Neuronal stem cell (in vitro differentiated cells): ENCODE results near the gene ALS2.

Source experiments
- DNase-seq: peaks from one replicate; pipeline ENCODE4 v3.0.0-alpha.2; 2013; ENCODE audit warnings: low spot score
- H2AFZ ChIP-seq: one replicate; pipeline ENCODE4 v1.6.1; 2013; ENCODE audit warnings: mild to moderate bottlenecking, low read length, inconsistent platforms
- H2AK5ac ChIP-seq: 2 replicates; pipeline ENCODE4 v1.6.1; 2013; ENCODE audit warnings: low read depth, mild to moderate bottlenecking, inconsistent platforms, low read length, moderate library complexity, mixed read lengths
- H2BK120ac ChIP-seq: 2 replicates; pipeline ENCODE4 v1.6.1; 2013; ENCODE audit warnings: low read depth, mild to moderate bottlenecking, inconsistent platforms, low read length, moderate library complexity, mixed read lengths
- H2BK12ac ChIP-seq: one replicate; pipeline ENCODE4 v1.6.1; 2013; ENCODE audit warnings: low read length, inconsistent platforms
- H2BK15ac ChIP-seq: 2 replicates; pipeline ENCODE4 v1.6.1; 2013; ENCODE audit warnings: mild to moderate bottlenecking, low read length, inconsistent platforms, mixed read lengths
- H2BK5ac ChIP-seq: one replicate; pipeline ENCODE4 v1.6.1; 2013; ENCODE audit warnings: inconsistent platforms, mild to moderate bottlenecking, low read length, moderate library complexity
- H3K14ac ChIP-seq: one replicate; pipeline ENCODE4 v1.6.1; 2013; ENCODE audit warnings: low read length, inconsistent platforms
- H3K18ac ChIP-seq: 2 replicates; pipeline ENCODE4 v1.6.1; 2013; ENCODE audit warnings: low read length, inconsistent platforms
- H3K23ac ChIP-seq: 2 replicates; pipeline ENCODE4 v1.6.1; 2013; ENCODE audit warnings: low read depth, mild to moderate bottlenecking, mixed read lengths, low read length, inconsistent platforms; ENCODE audit not compliant: poor library complexity
- H3K27ac ChIP-seq: replicated peaks from 3 replicates; pipeline ENCODE4 v1.5.1; 2013; ENCODE audit warnings: low read length, inconsistent platforms
- H3K27me3 ChIP-seq, 3 experiments: 2 replicates each; pipeline ENCODE4 v1.6.1; 2013; ENCODE audit warnings: low read length in 3 of 3, mild to moderate bottlenecking in 2 of 3, inconsistent platforms in 1 of 3, low read depth in 1 of 3, mixed read lengths in 1 of 3, moderate library complexity in 1 of 3; ENCODE audit not compliant: control insufficient read depth in 3 of 3, insufficient read depth in 3 of 3
- H3K36me3 ChIP-seq, 2 donors: replicated peaks in 1 of 2; 2 replicates each; pipeline ENCODE4 v1.6.1; 2013; ENCODE audit warnings: low read length in 2 of 2; ENCODE audit not compliant: control insufficient read depth in 2 of 2, insufficient read depth in 2 of 2
- H3K4ac ChIP-seq: 2 replicates; pipeline ENCODE4 v1.6.1; 2013; ENCODE audit warnings: inconsistent platforms, mild to moderate bottlenecking, low read length, moderate library complexity
- H3K4me1 ChIP-seq, 2 donors: 1 replicate in 1 of 2; 2 replicates in 1 of 2; pipeline ENCODE4 v1.6.1; 2013; ENCODE audit warnings: low read length in 2 of 2, low read depth in 1 of 2; ENCODE audit not compliant: control insufficient read depth in 2 of 2, insufficient read depth in 1 of 2
- H3K4me2 ChIP-seq: one replicate; pipeline ENCODE4 v1.6.1; 2013; ENCODE audit warnings: mild to moderate bottlenecking, low read length, inconsistent platforms; ENCODE audit not compliant: insufficient read depth, poor library complexity, severe bottlenecking
- H3K4me3 ChIP-seq, 2 donors: 2 replicates each; pipeline ENCODE4 v1.5.1; 2013; ENCODE audit warnings: low read length in 2 of 2, mild to moderate bottlenecking in 2 of 2, inconsistent platforms in 1 of 2, moderate library complexity in 1 of 2
- H3K79me1 ChIP-seq: one replicate; pipeline ENCODE4 v1.6.1; 2013; ENCODE audit warnings: low read depth, mild to moderate bottlenecking, inconsistent platforms, low read length, moderate library complexity
- H3K9ac ChIP-seq: one replicate; pipeline ENCODE4 v1.6.1; 2013; ENCODE audit warnings: mild to moderate bottlenecking, low read depth, low read length, inconsistent platforms; ENCODE audit not compliant: poor library complexity
- H3K9me3 ChIP-seq, 2 donors: replicated peaks in 1 of 2; 2 replicates each; pipeline versions ENCODE3 to v1.6.1; 2013; ENCODE audit warnings: low read length in 2 of 2, mild to moderate bottlenecking in 2 of 2, inconsistent platforms in 1 of 2, low read depth in 1 of 2, mixed read lengths in 1 of 2, moderate library complexity in 1 of 2; ENCODE audit not compliant: control insufficient read depth in 2 of 2, insufficient read depth in 1 of 2
- H4K8ac ChIP-seq: one replicate; pipeline ENCODE4 v1.6.1; 2013; ENCODE audit warnings: low read depth, mild to moderate bottlenecking, inconsistent platforms, low read length, moderate library complexity
- H4K91ac ChIP-seq: one replicate; pipeline ENCODE4 v1.6.1; 2013; ENCODE audit warnings: low read length, low read depth, mild to moderate bottlenecking, inconsistent platforms; ENCODE audit not compliant: poor library complexity
- WGBS, 2 donors: extraction: QIAGEN DNeasy Blood & Tissue Kit; methylation state at CpG; one replicate each; pipeline ENCODE4 v1.1.7; 2013; ENCODE audit warnings: missing lambda C conversion rate in 2 of 2, mixed read lengths in 1 of 2; ENCODE audit not compliant: insufficient read length in 2 of 2, insufficient replicate concordance in 1 of 2; ENCODE audit errors: extremely low coverage in 2 of 2; 5-methylcytosine and 5-hydroxymethylcytosine counted together

The ALS2 gene

GRCh38 chr2:201788371-201788770 is 7.6 kb upstream of the ALS2 start:
- Histone ChIP-seq H3K79me1 (no peaks in the 10 kb centered on the region), H2BK120ac (no peak overlapping the region), H2AK5ac (no peak overlapping the region), H4K91ac (no peak overlapping the region), H4K8ac (no peak overlapping the region), H3K9me3 (no peaks in the 10 kb centered on the region), H2BK15ac (no peak overlapping the region), H3K27me3 (peaks cover 0 to 21% (median 0%) of the 10 kb centered on the region in 3 experiments), H3K23ac (no peak overlapping the region), H3K18ac (no peak overlapping the region), H3K4ac (no peak overlapping the region), H3K4me1 (no peaks in the 10 kb centered on the region), H3K9ac (no peak overlapping the region), H2BK5ac (no peak overlapping the region), H3K14ac (no peak overlapping the region), H3K27ac (no peak overlapping the region), H3K4me2 (no peak overlapping the region), H2AFZ (no peak overlapping the region), H2BK12ac (no peak overlapping the region), H3K4me3 (no peak overlapping the region), H3K36me3 (no peaks in the 10 kb centered on the region)
- no CpG with 5 or more reads among the region's 3 CpGs for WGBS, 2 donors
- DNase-seq: no peak

- peaks cover 0 to 3% of the 10 kb centered on the region in 2 donors for H3K4me1 ChIP-seq
- no peak overlapping the region for H3K4me3 ChIP-seq
- H3K9me3 ChIP-seq: no peaks in the 10 kb centered on the region
- H3K27me3 ChIP-seq: peaks cover 0 to 21% (median 0%) of the 10 kb centered on the region in 3 experiments
- no peak overlapping the region for H3K4ac ChIP-seq
- no peak overlapping the region for H3K4me2 ChIP-seq
- no peak overlapping the region for H2BK15ac ChIP-seq
- no peak overlapping the region for H2BK120ac ChIP-seq
- no peaks in the 10 kb centered on the region for H3K36me3 ChIP-seq
- H3K79me1 ChIP-seq: peaks cover 1% of the 10 kb centered on the region
- H2AFZ ChIP-seq: no peak overlapping the region
- no peak for DNase-seq
- H3K18ac ChIP-seq: no peak overlapping the region
- no peak overlapping the region for H2AK5ac ChIP-seq
- no peak overlapping the region for H3K9ac ChIP-seq
- no peak overlapping the region for H3K27ac ChIP-seq
- no peak overlapping the region for H3K23ac ChIP-seq
- no peak overlapping the region for H3K14ac ChIP-seq
- H2BK12ac ChIP-seq: no peak overlapping the region
- no peak overlapping the region for H4K91ac ChIP-seq
- H2BK5ac ChIP-seq: no peak overlapping the region
- H4K8ac ChIP-seq: no peak overlapping the region
Measured at GRCh38 chr2:201786471-201786870, 5.7 kb upstream of the ALS2 start.

GRCh38 chr2:201785135-201785534 is 4.4 kb upstream of the ALS2 start:
- H3K4me2 ChIP-seq: no peak overlapping the region
- H4K91ac ChIP-seq: no peak overlapping the region
- H3K4me1 ChIP-seq: peaks cover 0 to 4% of the 10 kb centered on the region in 2 donors
- H3K14ac ChIP-seq: no peak overlapping the region
- H2BK15ac ChIP-seq: no peak overlapping the region
- H3K18ac ChIP-seq: no peak overlapping the region
- H3K27ac ChIP-seq: no peak overlapping the region
- H2AK5ac ChIP-seq: no peak overlapping the region
- no peak overlapping the region for H4K8ac ChIP-seq
- no peak overlapping the region for H3K23ac ChIP-seq
- no peak overlapping the region for H2BK5ac ChIP-seq
- no peaks in the 10 kb centered on the region for H3K36me3 ChIP-seq
- H3K27me3 ChIP-seq: peaks cover 0 to 14% (median 0%) of the 10 kb centered on the region in 3 experiments
- peaks cover 1% of the 10 kb centered on the region for H3K79me1 ChIP-seq
- no peak for DNase-seq
- H3K4ac ChIP-seq: no peak overlapping the region
- no peak overlapping the region for H2AFZ ChIP-seq
- no peak overlapping the region for H3K9ac ChIP-seq
- no CpG with 5 or more reads among the region's 4 CpGs for WGBS, 2 donors
- H2BK120ac ChIP-seq: no peak overlapping the region
- no peaks in the 10 kb centered on the region for H3K9me3 ChIP-seq
- no peak overlapping the region for H3K4me3 ChIP-seq
- no peak overlapping the region for H2BK12ac ChIP-seq

- no peak for DNase-seq
- H3K14ac ChIP-seq: no peak overlapping the region
- no peak overlapping the region for H2BK120ac ChIP-seq
Measured at GRCh38 chr2:201784563-201784962, 3.8 kb upstream of the ALS2 start.

More at GRCh38 chr2:201784563-201784962, 3.8 kb upstream of the ALS2 start:
- no peaks in the 10 kb centered on the region for H3K36me3 ChIP-seq
- H3K18ac ChIP-seq: no peak overlapping the region
- H3K27ac ChIP-seq: no peak overlapping the region
- no peaks in the 10 kb centered on the region for H3K9me3 ChIP-seq
- H4K8ac ChIP-seq: no peak overlapping the region
- H3K4me2 ChIP-seq: no peak overlapping the region
- H3K9ac ChIP-seq: no peak overlapping the region
- H3K4ac ChIP-seq: no peak overlapping the region
- H2AK5ac ChIP-seq: no peak overlapping the region
- H2BK12ac ChIP-seq: no peak overlapping the region
- no peak overlapping the region for H2BK15ac ChIP-seq
- no CpG with 5 or more reads among the region's 1 CpG for WGBS, 2 donors
- peaks cover 0 to 12% (median 0%) of the 10 kb centered on the region in 3 experiments for H3K27me3 ChIP-seq
- peaks cover 1% of the 10 kb centered on the region for H3K79me1 ChIP-seq
- H3K23ac ChIP-seq: no peak overlapping the region
- no peak overlapping the region for H4K91ac ChIP-seq
- H3K4me1 ChIP-seq: peaks cover 2 to 4% of the 10 kb centered on the region in 2 donors
- no peak overlapping the region for H2AFZ ChIP-seq
- H3K4me3 ChIP-seq: no peak overlapping the region
- no peak overlapping the region for H2BK5ac ChIP-seq
